ENCODE results near the gene BACE1-AS. TPM values are rescaled to one million over a fixed set of nuclear protein-coding genes. Genes with fewer than 3 reads are reported as not detected.

The BACE1-AS gene
- total RNA-seq, 1 donor from 2014 or later, result 10.3 TPM

DNA sequence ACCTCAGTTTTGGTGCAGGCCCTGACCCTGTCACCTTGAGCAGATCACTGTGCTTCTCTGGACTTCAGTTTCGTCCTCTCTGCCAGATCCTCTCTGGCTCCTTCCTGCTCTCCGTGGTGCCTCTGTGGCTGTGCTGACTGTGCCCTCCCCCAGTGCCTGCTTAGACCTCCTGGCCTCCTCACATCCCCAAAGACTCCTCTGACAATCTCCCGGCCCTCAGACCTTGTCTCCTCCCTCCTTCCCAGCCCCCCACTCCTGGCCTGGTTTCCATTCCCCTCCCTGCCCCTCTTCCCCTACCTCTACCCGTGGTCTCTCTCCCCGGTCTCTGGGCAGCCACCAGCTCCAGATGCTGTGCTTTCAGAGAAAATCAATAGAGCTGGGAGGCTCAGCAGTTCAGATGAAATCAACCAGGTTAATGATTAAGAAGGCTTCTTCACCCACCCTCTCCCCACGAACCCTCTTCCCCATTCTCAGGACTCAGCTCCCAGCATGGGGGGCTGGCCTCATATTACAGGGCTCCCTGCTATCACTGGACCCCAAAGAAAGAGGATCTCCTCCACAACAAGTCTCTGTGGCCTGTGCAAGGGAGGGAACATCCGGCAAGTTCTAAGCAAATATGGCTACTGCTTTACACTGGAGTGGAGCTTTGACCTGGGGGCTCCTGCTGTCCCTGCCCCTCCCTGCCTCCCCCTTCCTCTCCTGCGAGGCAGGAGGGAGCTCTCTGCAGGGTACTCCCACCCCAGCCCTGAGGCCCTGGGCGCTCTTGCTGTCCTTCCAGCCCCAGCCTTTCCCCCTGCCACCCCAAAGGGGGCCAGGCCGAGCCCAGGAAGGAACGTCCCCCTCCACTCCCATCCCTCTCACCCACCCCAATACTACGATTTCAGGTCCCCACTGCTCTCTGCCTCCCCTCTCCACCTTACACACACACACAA is 8.5 kb downstream of the BACE1-AS start:
- H3K36me3 ChIP-seq, result peaks cover 12% of the 10 kb centered on the region
- no peaks in the 10 kb centered on the region for H3K27me3 ChIP-seq (ENCODE audit: low read depth)
- no peak for DNase-seq
- peaks cover 25% of the 10 kb centered on the region for H3K4me1 ChIP-seq
- no peaks in the 10 kb centered on the region for H3K9me3 ChIP-seq (replicated peaks)
- H3K27ac ChIP-seq (replicated peaks), result no peak overlapping the region
- TF ChIP-seq, protein P1, sequence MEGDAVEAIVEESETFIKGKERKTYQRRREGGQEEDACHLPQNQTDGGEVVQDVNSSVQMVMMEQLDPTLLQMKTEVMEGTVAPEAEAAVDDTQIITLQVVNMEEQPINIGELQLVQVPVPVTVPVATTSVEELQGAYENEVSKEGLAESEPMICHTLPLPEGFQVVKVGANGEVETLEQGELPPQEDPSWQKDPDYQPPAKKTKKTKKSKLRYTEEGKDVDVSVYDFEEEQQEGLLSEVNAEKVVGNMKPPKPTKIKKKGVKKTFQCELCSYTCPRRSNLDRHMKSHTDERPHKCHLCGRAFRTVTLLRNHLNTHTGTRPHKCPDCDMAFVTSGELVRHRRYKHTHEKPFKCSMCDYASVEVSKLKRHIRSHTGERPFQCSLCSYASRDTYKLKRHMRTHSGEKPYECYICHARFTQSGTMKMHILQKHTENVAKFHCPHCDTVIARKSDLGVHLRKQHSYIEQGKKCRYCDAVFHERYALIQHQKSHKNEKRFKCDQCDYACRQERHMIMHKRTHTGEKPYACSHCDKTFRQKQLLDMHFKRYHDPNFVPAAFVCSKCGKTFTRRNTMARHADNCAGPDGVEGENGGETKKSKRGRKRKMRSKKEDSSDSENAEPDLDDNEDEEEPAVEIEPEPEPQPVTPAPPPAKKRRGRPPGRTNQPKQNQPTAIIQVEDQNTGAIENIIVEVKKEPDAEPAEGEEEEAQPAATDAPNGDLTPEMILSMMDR (IDR thresholded peaks at IDR 0.05; ENCODE audit: borderline replicate concordance), result no peak
- H3K4me3 ChIP-seq, result peak overlapping the region; percentile 39
- intact Hi-C loops (cut with micrococcal nuclease), result no loop called here

GRCh38 chr11:117300283-117300663 is 9.1 kb downstream of the BACE1-AS start:
- Histone ChIP-seq H3K4me1 (peaks cover 25% of the 10 kb centered on the region), H3K27me3 (ENCODE audit: low read depth) (no peaks in the 10 kb centered on the region), H3K36me3 (peaks cover 7% of the 10 kb centered on the region), H3K27ac (replicated peaks) (no peak overlapping the region), H3K4me3 (peak overlapping the region; percentile 39), H3K9me3 (replicated peaks) (no peaks in the 10 kb centered on the region)
- intact Hi-C loops (cut with micrococcal nuclease), result no loop called here
- no peak for DNase-seq
- TF ChIP-seq, protein P1 (IDR thresholded peaks at IDR 0.05; ENCODE audit: borderline replicate concordance), result no peak

GRCh38 chr11:117300773-117301172 is 9.6 kb downstream of the BACE1-AS start:
- H3K4me3 ChIP-seq, result no peak overlapping the region
- no peaks in the 10 kb centered on the region for H3K27me3 ChIP-seq (ENCODE audit: low read depth)
- intact Hi-C loops (cut with micrococcal nuclease), result no loop called here
- H3K4me1 ChIP-seq, result peaks cover 25% of the 10 kb centered on the region
- DNase-seq, result no peak
- H3K27ac ChIP-seq (replicated peaks), result no peak overlapping the region
- no peaks in the 10 kb centered on the region for H3K9me3 ChIP-seq (replicated peaks)
- H3K36me3 ChIP-seq, result peaks cover 2% of the 10 kb centered on the region
- TF ChIP-seq, protein P1 (IDR thresholded peaks at IDR 0.05; ENCODE audit: borderline replicate concordance), result no peak

DNA sequence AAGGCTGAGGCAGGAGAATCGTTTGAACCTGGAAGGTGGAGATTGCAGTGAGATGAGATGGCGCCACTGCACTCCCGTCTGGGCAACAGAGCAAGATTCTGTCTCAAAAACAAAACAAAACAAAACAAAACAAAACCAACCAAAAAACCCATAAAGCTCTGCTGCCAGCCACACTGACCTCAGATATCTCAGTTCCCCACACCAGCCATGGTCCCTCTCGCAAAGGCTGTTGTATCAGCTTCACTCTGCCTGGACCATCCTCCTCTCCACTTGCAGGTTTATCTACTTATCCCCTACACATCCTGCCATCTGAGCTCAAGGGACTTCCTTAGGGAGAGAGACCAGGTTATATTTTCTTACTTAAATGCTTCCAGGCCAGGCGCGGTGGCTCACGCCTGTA is 11.1 kb downstream of the BACE1-AS start:
- intact Hi-C loops (cut with micrococcal nuclease), result no loop called here
- Histone ChIP-seq H3K27me3 (ENCODE audit: low read depth) (no peaks in the 10 kb centered on the region), H3K36me3 (peaks cover 5% of the 10 kb centered on the region), H3K4me1 (peaks cover 25% of the 10 kb centered on the region), H3K9me3 (replicated peaks) (no peaks in the 10 kb centered on the region), H3K27ac (replicated peaks) (no peak overlapping the region), H3K4me3 (no peak overlapping the region)
- TF ChIP-seq, protein P1 (IDR thresholded peaks at IDR 0.05; ENCODE audit: borderline replicate concordance), result no peak
- no peak for DNase-seq

DNA sequence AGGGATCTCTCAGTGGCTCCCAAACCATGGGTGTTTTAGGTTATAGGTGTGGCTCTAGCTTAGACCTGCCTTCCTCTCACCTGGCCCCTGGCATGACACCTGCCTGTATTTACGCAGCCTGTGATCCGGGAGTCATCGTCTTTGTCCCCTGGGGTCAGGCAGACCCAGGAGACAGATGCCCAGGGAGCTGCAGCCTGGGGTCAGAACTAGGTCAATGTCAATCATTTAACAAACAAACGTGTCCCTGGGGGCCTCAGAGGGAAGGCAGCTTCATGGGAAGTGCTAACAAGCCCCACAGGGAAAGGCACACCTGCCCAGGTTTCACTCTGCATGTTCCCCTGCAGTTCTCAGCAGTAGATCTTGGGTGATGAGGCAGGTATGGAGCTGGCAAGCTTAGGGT is 12.0 kb downstream of the BACE1-AS start:
- peaks cover 25% of the 10 kb centered on the region for H3K4me1 ChIP-seq
- intact Hi-C loops (cut with micrococcal nuclease), result no loop called here

More for the DNA sequence above, 12.0 kb downstream of the BACE1-AS start:
- no peak for DNase-seq
- TF ChIP-seq, protein P1 (IDR thresholded peaks at IDR 0.05; ENCODE audit: borderline replicate concordance), result no peak
- no peaks in the 10 kb centered on the region for H3K27me3 ChIP-seq (ENCODE audit: low read depth)
- peaks cover 5% of the 10 kb centered on the region for H3K36me3 ChIP-seq
- no peak overlapping the region for H3K27ac ChIP-seq (replicated peaks)
- no peaks in the 10 kb centered on the region for H3K9me3 ChIP-seq (replicated peaks)
- no peak overlapping the region for H3K4me3 ChIP-seq

All from left ventricle myocardium inferior (tissue), 1 donor.